IMR-90 (cell line): ENCODE results near the gene ADAMTSL2. TPM values are rescaled to one million over a fixed set of nuclear protein-coding genes. Genes with fewer than 3 reads are reported as not detected.

Experiments
- ATAC-seq: fragments of 200-7000 bp; cut with Tn5 transposase; 2 replicates; pipeline ENCODE4 v1.9.1; 2020; ENCODE audit warnings: low read depth, mild to moderate bottlenecking, moderate library complexity
- BruUV-seq: library from RNA; stranded (reverse); fragments of 400-500 nt; replicated peaks from 2 replicates; lab custom pipeline; 2021; lab: Mats Ljungman, UMichigan
- CTCF ChIA-PET: fragments of 300-600 bp; formaldehyde crosslinking; extraction: SDS; loops from one replicate; lab custom pipeline; 2021; ENCODE audit warnings: antibody characterized with exemption; lab: Yijun Ruan, JAX
- POLR2A ChIA-PET: fragments of 300-600 bp; sonication (Branson Sonifier 250); formaldehyde crosslinking; loops from one replicate; lab custom pipeline; 2022; ENCODE audit warnings: antibody characterized with exemption; ENCODE audit not compliant: unreplicated experiment; lab: Charles Lee
- DNase-seq: peaks from one replicate; pipeline ENCODE4 v3.0.0; 2013
- H2AFZ ChIP-seq: replicated peaks from 2 replicates; pipeline ENCODE3; 2013; ENCODE audit warnings: low read length, mild to moderate bottlenecking; ENCODE audit not compliant: poor library complexity
- H2AK5ac ChIP-seq: 2 replicates; pipeline ENCODE4 v1.6.1; 2013; ENCODE audit warnings: low read depth, low read length, inconsistent platforms
- H2AK9ac ChIP-seq: replicated peaks from 2 replicates; pipeline ENCODE3; 2013; ENCODE audit warnings: mild to moderate bottlenecking, low read depth, low read length, moderate library complexity; ENCODE audit not compliant: poor library complexity
- H2BK120ac ChIP-seq: 2 replicates; pipeline ENCODE4 v1.6.1; 2013; ENCODE audit warnings: low read depth, low read length, inconsistent platforms
- H2BK15ac ChIP-seq: 3 replicates; pipeline ENCODE4 v1.6.1; 2013; ENCODE audit warnings: low read depth, low read length, inconsistent platforms
- H2BK20ac ChIP-seq: 2 replicates; pipeline ENCODE4 v1.6.1; 2013; ENCODE audit warnings: low read depth, mild to moderate bottlenecking, inconsistent platforms, low read length, moderate library complexity
- H2BK5ac ChIP-seq: 2 replicates; pipeline ENCODE4 v1.6.1; 2013; ENCODE audit warnings: mild to moderate bottlenecking, low read depth, low read length, inconsistent platforms; ENCODE audit not compliant: poor library complexity, severe bottlenecking
- H3K14ac ChIP-seq: replicated peaks from 2 replicates; pipeline ENCODE4 v1.6.1; 2013; ENCODE audit warnings: low read depth, low read length, inconsistent platforms
- H3K18ac ChIP-seq: 2 replicates; pipeline ENCODE4 v1.6.1; 2013; ENCODE audit warnings: low read depth, low read length, control low read depth
- H3K23ac ChIP-seq: 2 replicates; pipeline ENCODE4 v1.6.1; 2013; ENCODE audit warnings: low read depth, low read length, inconsistent platforms
- H3K27ac ChIP-seq: 2 replicates; pipeline ENCODE4 v1.5.1; 2013; ENCODE audit warnings: mild to moderate bottlenecking, control low read depth, low read length; ENCODE audit not compliant: insufficient read depth
- H3K27me3 ChIP-seq: 2 replicates; pipeline ENCODE4 v1.6.1; 2013; ENCODE audit warnings: low read length; ENCODE audit not compliant: control insufficient read depth, insufficient read depth
- H3K36me3 ChIP-seq: 2 replicates; pipeline ENCODE4 v1.6.1; 2013; ENCODE audit warnings: low read length, mixed read lengths; ENCODE audit not compliant: control insufficient read depth, insufficient read depth
- H3K4ac ChIP-seq: 2 replicates; pipeline ENCODE4 v1.6.1; 2013; ENCODE audit warnings: low read depth, low read length, inconsistent platforms
- H3K4me1 ChIP-seq: 2 replicates; pipeline ENCODE4 v1.6.1; 2013; ENCODE audit warnings: low read length, mixed read lengths; ENCODE audit not compliant: control insufficient read depth, insufficient read depth
- H3K4me2 ChIP-seq: 2 replicates; pipeline ENCODE4 v1.6.1; 2013; ENCODE audit warnings: low read depth, mild to moderate bottlenecking, control low read depth, low read length, moderate library complexity
- H3K4me3 ChIP-seq: 2 replicates; pipeline ENCODE4 v1.5.1; 2013; ENCODE audit warnings: low read depth, mild to moderate bottlenecking, control low read depth, low read length, moderate library complexity; ENCODE audit not compliant: insufficient read depth
- H3K56ac ChIP-seq: 2 replicates; pipeline ENCODE4 v1.6.1; 2013; ENCODE audit warnings: low read length, inconsistent platforms; ENCODE audit not compliant: insufficient read depth; ENCODE audit errors: extremely low read depth
- H3K79me1 ChIP-seq, 2 experiments: 2 replicates each; pipeline ENCODE4 v1.6.1; 2013; ENCODE audit warnings: low read length in 2 of 2, inconsistent platforms in 1 of 2, low read depth in 1 of 2
- H3K9ac ChIP-seq: 2 replicates; pipeline ENCODE4 v1.6.1; 2013; ENCODE audit warnings: low read depth, low read length, control low read depth
- H3K9me1 ChIP-seq: 2 replicates; pipeline ENCODE4 v1.6.1; 2013; ENCODE audit warnings: low read length, inconsistent platforms; ENCODE audit not compliant: insufficient read depth
- H3K9me3 ChIP-seq: 2 replicates; pipeline ENCODE4 v1.6.1; 2013; ENCODE audit warnings: low read length; ENCODE audit not compliant: control insufficient read depth, insufficient read depth
- H4K20me1 ChIP-seq: 2 replicates; pipeline ENCODE4 v1.6.1; 2013; ENCODE audit warnings: low read length, inconsistent platforms; ENCODE audit not compliant: insufficient read depth
- H4K5ac ChIP-seq: 2 replicates; pipeline ENCODE4 v1.6.1; 2013; ENCODE audit warnings: mild to moderate bottlenecking, low read depth, low read length, control low read depth
- H4K8ac ChIP-seq, 2 experiments: 2 replicates each; pipeline ENCODE4 v1.6.1; 2013; ENCODE audit warnings: low read depth in 2 of 2, low read length in 2 of 2, control low read depth in 1 of 2, inconsistent platforms in 1 of 2
- H4K91ac ChIP-seq: 2 replicates; pipeline ENCODE4 v1.6.1; 2013; ENCODE audit warnings: low read depth, low read length, inconsistent platforms; ENCODE audit not compliant: insufficient read depth
- BHLHE40 ChIP-seq: fragments of 150-350 bp; IDR thresholded peaks from 2 replicates; pipeline ENCODE4 v1.6.1; 2016; ENCODE audit warnings: mild to moderate bottlenecking, low read depth, low read length
- CEBPB ChIP-seq: IDR thresholded peaks from 2 replicates; pipeline ENCODE4 v1.6.1; 2012; ENCODE audit warnings: low read depth, low read length, improper control_type of control experiment
- CHD1 ChIP-seq: IDR thresholded peaks from 2 replicates; pipeline ENCODE4 v1.6.1; 2012; ENCODE audit warnings: low read depth, low read length, improper control_type of control experiment
- MAFK ChIP-seq: IDR thresholded peaks from 2 replicates; pipeline ENCODE4 v1.6.1; 2012; ENCODE audit warnings: low read depth, low read length, improper control_type of control experiment
- MAZ ChIP-seq: IDR thresholded peaks from 2 replicates; pipeline ENCODE4 v1.6.1; 2012; ENCODE audit warnings: low read depth, mild to moderate bottlenecking, low read length, improper control_type of control experiment, moderate library complexity, borderline replicate concordance
- MXI1 ChIP-seq: IDR thresholded peaks from 2 replicates; pipeline ENCODE4 v1.6.1; 2012; ENCODE audit warnings: low read depth, mild to moderate bottlenecking, low read length, moderate library complexity, borderline replicate concordance
- NFE2L2 ChIP-seq: fragments of 150-350 bp; IDR thresholded peaks from 2 replicates; pipeline ENCODE4 v1.6.1; 2016; ENCODE audit warnings: low read depth, mild to moderate bottlenecking, low read length
- POLR2A ChIP-seq: IDR thresholded peaks from 2 replicates; pipeline ENCODE4 v1.6.1; 2012; ENCODE audit warnings: mild to moderate bottlenecking, low read depth, low read length
- RAD21 ChIP-seq: IDR thresholded peaks from 2 replicates; pipeline ENCODE4 v1.6.1; 2012; ENCODE audit warnings: low read length, improper control_type of control experiment
- RCOR1 ChIP-seq: IDR thresholded peaks from 2 replicates; pipeline ENCODE4 v1.6.1; 2012; ENCODE audit warnings: mild to moderate bottlenecking, low read length, improper control_type of control experiment; ENCODE audit not compliant: insufficient replicate concordance
- RFX5 ChIP-seq: IDR thresholded peaks from 2 replicates; pipeline ENCODE4 v1.8.0; 2012; ENCODE audit warnings: low read depth, mild to moderate bottlenecking, low read length, moderate library complexity
- SMC3 ChIP-seq: fragments of 150-350 bp; IDR thresholded peaks from 2 replicates; pipeline ENCODE4 v1.6.1; 2016; ENCODE audit warnings: low read depth, mild to moderate bottlenecking, antibody characterized with exemption, low read length, moderate library complexity
- WGBS, 2 experiments: methylation state at CpG; one replicate each; pipeline versions ENCODE4 v1.1.5 to v1.1.7; 2013; ENCODE audit warnings: missing lambda C conversion rate in 2 of 2; ENCODE audit not compliant: insufficient read length in 1 of 2; ENCODE audit errors: extremely low coverage in 2 of 2; 5-methylcytosine and 5-hydroxymethylcytosine counted together
- dilution Hi-C: fragments of 300-500 bp; cut with HindIII; formaldehyde crosslinking; loops from one replicate; pipeline ENCODE4 v1.14.3; 2018; ENCODE audit warnings: low sequenced_read_pairs; ENCODE audit not compliant: unreplicated experiment
- in situ Hi-C: fragments of 300-500 bp; cut with MboI; formaldehyde crosslinking; loops from 3 replicates; pipeline ENCODE4 v1.14.3; 2019; ENCODE audit warnings: low sequenced_read_pairs, inconsistent platforms, mixed read lengths
- intact Hi-C: fragments of 100-400 bp; cut with micrococcal nuclease; formaldehyde crosslinking; loops from 2 replicates; pipeline ENCODE4 v1.10.0; 2022
- polyA plus RNA-seq, 3 experiments: library from polyadenylated mRNA; depleted of rRNA; stranded (reverse); fragments of >200 nt; gene quantifications; 2 replicates each; pipeline ENCODE4 v1.2.3, GENCODE V29; 2012; ENCODE audit warnings: low replicate concordance in 1 of 3
- total RNA-seq: library from RNA; depleted of rRNA; stranded (reverse); fragments of >200 nt; gene quantifications from 2 replicates; pipeline ENCODE4 v1.2.3, GENCODE V29; 2012
- TF ChIP-seq, protein P1 (sequence below): conservative IDR thresholded peaks from 2 replicates; pipeline ENCODE4 v1.5.1; 2012; ENCODE audit warnings: mild to moderate bottlenecking, low read depth, low read length, improper control_type of control experiment
- TF ChIP-seq, protein P2 (sequence below): fragments of 150-350 bp; IDR thresholded peaks from 2 replicates; pipeline ENCODE4 v1.6.1; 2016; ENCODE audit warnings: low read depth, mild to moderate bottlenecking, low read length, moderate library complexity, borderline replicate concordance
- TF ChIP-seq, protein P3 (sequence below): fragments of 150-350 bp; IDR thresholded peaks from 2 replicates; pipeline ENCODE4 v1.6.1; 2017; ENCODE audit warnings: mild to moderate bottlenecking, antibody characterized with exemption, low read length, low read depth

The ADAMTSL2 gene
- total and polyA plus RNA-seq, 2 of the 4 experiments (the other 2 are of a cell fraction) = not detected

DNA sequence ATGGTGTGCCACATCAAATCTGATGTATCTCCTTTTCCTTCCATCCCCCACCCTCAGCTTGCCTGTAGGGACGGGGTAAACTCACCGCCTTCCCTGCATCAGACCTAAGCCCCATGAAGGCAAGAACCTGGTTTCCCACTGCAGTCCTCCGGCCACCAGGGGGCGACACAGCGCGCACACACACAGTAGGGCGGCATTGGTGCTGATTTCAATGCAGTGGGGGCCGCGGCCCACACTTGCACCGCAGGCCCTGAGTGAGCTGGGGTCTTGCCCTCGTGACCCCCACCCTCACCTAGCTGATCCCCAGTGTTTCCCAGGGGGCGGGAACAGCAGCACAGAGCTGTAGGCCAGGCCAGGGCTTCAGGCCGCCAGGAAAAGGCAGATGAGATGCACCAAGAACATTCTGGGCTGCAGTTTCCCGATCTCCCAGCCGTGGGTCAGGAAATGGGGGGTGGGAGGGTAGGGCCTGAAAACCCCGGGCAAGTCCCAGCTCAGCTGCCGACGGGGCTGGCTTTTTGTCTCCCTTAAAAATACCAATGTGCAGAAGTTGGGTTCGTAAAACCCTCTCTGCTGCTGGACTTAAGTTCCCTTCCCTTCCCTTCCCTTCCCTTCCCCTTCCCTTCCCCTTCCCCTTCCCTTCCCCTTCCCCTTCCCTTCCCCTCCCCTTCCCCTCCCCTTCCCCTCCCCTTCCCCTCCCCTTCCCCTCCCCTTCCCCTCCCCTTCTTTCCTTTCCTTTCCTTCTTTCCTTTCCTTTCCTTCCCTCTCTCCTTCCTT, 55.1 kb downstream of the ADAMTSL2 start:
- POLR2A ChIA-PET = no interaction called here
- TF ChIP-seq, protein P1, sequence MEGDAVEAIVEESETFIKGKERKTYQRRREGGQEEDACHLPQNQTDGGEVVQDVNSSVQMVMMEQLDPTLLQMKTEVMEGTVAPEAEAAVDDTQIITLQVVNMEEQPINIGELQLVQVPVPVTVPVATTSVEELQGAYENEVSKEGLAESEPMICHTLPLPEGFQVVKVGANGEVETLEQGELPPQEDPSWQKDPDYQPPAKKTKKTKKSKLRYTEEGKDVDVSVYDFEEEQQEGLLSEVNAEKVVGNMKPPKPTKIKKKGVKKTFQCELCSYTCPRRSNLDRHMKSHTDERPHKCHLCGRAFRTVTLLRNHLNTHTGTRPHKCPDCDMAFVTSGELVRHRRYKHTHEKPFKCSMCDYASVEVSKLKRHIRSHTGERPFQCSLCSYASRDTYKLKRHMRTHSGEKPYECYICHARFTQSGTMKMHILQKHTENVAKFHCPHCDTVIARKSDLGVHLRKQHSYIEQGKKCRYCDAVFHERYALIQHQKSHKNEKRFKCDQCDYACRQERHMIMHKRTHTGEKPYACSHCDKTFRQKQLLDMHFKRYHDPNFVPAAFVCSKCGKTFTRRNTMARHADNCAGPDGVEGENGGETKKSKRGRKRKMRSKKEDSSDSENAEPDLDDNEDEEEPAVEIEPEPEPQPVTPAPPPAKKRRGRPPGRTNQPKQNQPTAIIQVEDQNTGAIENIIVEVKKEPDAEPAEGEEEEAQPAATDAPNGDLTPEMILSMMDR = no peak; the same call in 1 of the 2 replicates
- TF ChIP-seq CEBPB = no peak
- TF ChIP-seq, protein P2, sequence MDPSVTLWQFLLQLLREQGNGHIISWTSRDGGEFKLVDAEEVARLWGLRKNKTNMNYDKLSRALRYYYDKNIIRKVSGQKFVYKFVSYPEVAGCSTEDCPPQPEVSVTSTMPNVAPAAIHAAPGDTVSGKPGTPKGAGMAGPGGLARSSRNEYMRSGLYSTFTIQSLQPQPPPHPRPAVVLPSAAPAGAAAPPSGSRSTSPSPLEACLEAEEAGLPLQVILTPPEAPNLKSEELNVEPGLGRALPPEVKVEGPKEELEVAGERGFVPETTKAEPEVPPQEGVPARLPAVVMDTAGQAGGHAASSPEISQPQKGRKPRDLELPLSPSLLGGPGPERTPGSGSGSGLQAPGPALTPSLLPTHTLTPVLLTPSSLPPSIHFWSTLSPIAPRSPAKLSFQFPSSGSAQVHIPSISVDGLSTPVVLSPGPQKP = no peak
- no peak for TF ChIP-seq SMC3
- no peak for TF ChIP-seq MXI1
- TF ChIP-seq MAZ = no peak
- TF ChIP-seq CHD1 = no peak
- TF ChIP-seq RAD21 = no peak
- TF ChIP-seq NFE2L2 = no peak
- no peak for TF ChIP-seq RFX5
- TF ChIP-seq, protein P3, sequence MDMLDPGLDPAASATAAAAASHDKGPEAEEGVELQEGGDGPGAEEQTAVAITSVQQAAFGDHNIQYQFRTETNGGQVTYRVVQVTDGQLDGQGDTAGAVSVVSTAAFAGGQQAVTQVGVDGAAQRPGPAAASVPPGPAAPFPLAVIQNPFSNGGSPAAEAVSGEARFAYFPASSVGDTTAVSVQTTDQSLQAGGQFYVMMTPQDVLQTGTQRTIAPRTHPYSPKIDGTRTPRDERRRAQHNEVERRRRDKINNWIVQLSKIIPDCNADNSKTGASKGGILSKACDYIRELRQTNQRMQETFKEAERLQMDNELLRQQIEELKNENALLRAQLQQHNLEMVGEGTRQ = no peak
- TF ChIP-seq POLR2A = no peak
- TF ChIP-seq BHLHE40 = no peak
- TF ChIP-seq RCOR1 = no peak
- TF ChIP-seq MAFK = no peak

More for the DNA sequence above, 55.1 kb downstream of the ADAMTSL2 start:
- Histone ChIP-seq H3K4me1 (no peaks in the 10 kb centered on the region), H2AFZ (no peak overlapping the region), H3K4me2 (no peak overlapping the region), H4K20me1 (no peaks in the 10 kb centered on the region; the same call in 1 of the 2 replicates), H3K9me1 (no peaks in the 10 kb centered on the region), H2BK5ac (no peak overlapping the region), H2AK9ac (no peak overlapping the region), H3K56ac (no peak overlapping the region), H4K8ac (no peak overlapping the region), H2AK5ac (no peak overlapping the region), H2BK120ac (no peak overlapping the region), H3K27me3 (peaks cover 28% of the 10 kb centered on the region; the same call in 1 of the 2 replicates), H3K27ac (no peak overlapping the region), H2BK15ac (no peak overlapping the region), H3K9me3 (peaks cover 2% of the 10 kb centered on the region; the same call in 1 of the 2 replicates), H4K5ac (no peak overlapping the region), H3K18ac (no peak overlapping the region), H3K14ac (no peak overlapping the region), H4K91ac (no peak overlapping the region), H3K23ac (no peak overlapping the region), H3K79me1 (no peaks in the 10 kb centered on the region), H3K4me3 (no peak overlapping the region), H2BK20ac (no peak overlapping the region), H3K4ac (no peak overlapping the region), H3K36me3 (no peaks in the 10 kb centered on the region), H3K9ac (no peak overlapping the region)
- WGBS, 2 experiments = 76% methylated on average over 2 of the region's 19 CpGs; no CpG with 5 or more reads in 1 of the 2 experiments
- no TSS peak for BruUV-seq
- ATAC-seq = no peak
- DNase-seq = no peak
- in situ Hi-C loops (no loop called here), dilution Hi-C loops (no loop called here), intact Hi-C loops (no loop called here)
- CTCF ChIA-PET = no interaction called here
